GM23338 (cell line): ENCODE results near the gene ZNF324. TPM values are rescaled to one million over a fixed set of nuclear protein-coding genes. Genes with fewer than 3 reads are reported as not detected.

Experiments used
- ATAC-seq: fragments of 200-7000 bp; cut with Tn5 transposase; 3 replicates; pipeline ENCODE4 v1.9.1; 2020
- DNase-seq: peaks from one replicate; pipeline ENCODE4 v3.0.0-alpha.2; 2015; ENCODE audit warnings: low spot score
- H2AFZ ChIP-seq: fragments of 200-600 bp; sonication (generic); 2 replicates; pipeline ENCODE4 v1.8.0; 2016; ENCODE audit warnings: antibody characterized with exemption, mild to moderate bottlenecking, moderate library complexity
- H3F3A ChIP-seq: fragments of 200-600 bp; sonication (generic); replicated peaks from 2 replicates; pipeline ENCODE4 v1.8.0; 2017; ENCODE audit warnings: antibody characterized with exemption, mixed run types, low read depth
- H3K27ac ChIP-seq: fragments of 200-600 bp; sonication (generic); 2 replicates; pipeline ENCODE4 v1.6.1; 2016; ENCODE audit warnings: low read depth
- H3K27me3 ChIP-seq: fragments of 200-600 bp; sonication (generic); 2 replicates; pipeline ENCODE4 v1.8.0; 2016; ENCODE audit warnings: mild to moderate bottlenecking, mixed run types, moderate library complexity; ENCODE audit not compliant: insufficient read depth
- H3K36me3 ChIP-seq: fragments of 200-600 bp; sonication (generic); 2 replicates; pipeline ENCODE4 v1.8.0; 2016; ENCODE audit warnings: mild to moderate bottlenecking; ENCODE audit not compliant: insufficient read depth
- H3K4me1 ChIP-seq: fragments of 200-600 bp; sonication (generic); 2 replicates; pipeline ENCODE4 v1.8.0; 2016; ENCODE audit warnings: mild to moderate bottlenecking, moderate library complexity; ENCODE audit not compliant: insufficient read depth
- H3K4me2 ChIP-seq: fragments of 200-600 bp; sonication (generic); 2 replicates; pipeline ENCODE4 v1.7.1; 2017; ENCODE audit warnings: mixed run types
- H3K4me3 ChIP-seq: fragments of 200-600 bp; sonication (generic); 2 replicates; pipeline ENCODE4 v1.6.1; 2016; ENCODE audit warnings: mixed run types
- H3K79me2 ChIP-seq: fragments of 200-600 bp; sonication (generic); replicated peaks from 2 replicates; pipeline ENCODE4 v1.8.0; 2017; ENCODE audit warnings: mild to moderate bottlenecking; ENCODE audit not compliant: insufficient read depth
- H3K9me2 ChIP-seq: fragments of 200-600 bp; sonication (generic); 2 replicates; pipeline ENCODE4 v1.8.0; 2017; ENCODE audit not compliant: insufficient read depth
- H4K20me1 ChIP-seq: fragments of 200-600 bp; sonication (generic); replicated peaks from 2 replicates; pipeline ENCODE4 v1.8.0; 2017; ENCODE audit warnings: mild to moderate bottlenecking; ENCODE audit not compliant: insufficient read depth
- H3K27ac Mint-ChIP-seq: 2 replicates; pipeline ENCODE4 v1.8.0; 2020; ENCODE audit warnings: inconsistent platforms, mild to moderate bottlenecking, moderate library complexity, mixed read lengths
- H3K27me3 Mint-ChIP-seq: 3 replicates; pipeline ENCODE4 v1.8.0; 2022; ENCODE audit warnings: low read depth, mild to moderate bottlenecking, moderate library complexity, mixed read lengths, inconsistent platforms; ENCODE audit not compliant: insufficient read depth, poor library complexity
- H3K36me3 Mint-ChIP-seq: 3 replicates; pipeline ENCODE4 v1.8.0; 2021; ENCODE audit warnings: low read depth, mild to moderate bottlenecking, inconsistent platforms, moderate library complexity, mixed read lengths
- H3K4me1 Mint-ChIP-seq: 3 replicates; pipeline ENCODE4 v1.8.0; 2020; ENCODE audit warnings: mild to moderate bottlenecking, inconsistent platforms, mixed read lengths
- H3K4me3 Mint-ChIP-seq: 3 replicates; pipeline ENCODE4 v1.8.0; 2021; ENCODE audit warnings: moderate library complexity, mild to moderate bottlenecking, inconsistent platforms, mixed read lengths
- H3K9me3 Mint-ChIP-seq: 3 replicates; pipeline ENCODE4 v1.8.0; 2020; ENCODE audit warnings: moderate library complexity, mild to moderate bottlenecking, inconsistent platforms, mixed read lengths
- CREB1 ChIP-seq: fragments of 250-450 bp; sonication (Bioruptor Pico); IDR thresholded peaks from 2 replicates; pipeline ENCODE4 v1.5.0; 2020; ENCODE audit warnings: low read depth, mild to moderate bottlenecking, moderate library complexity
- EZH2 ChIP-seq: fragments of 200-600 bp; sonication (generic); IDR thresholded peaks from one replicate; pipeline ENCODE4 v1.8.0; 2017; ENCODE audit warnings: antibody characterized with exemption, mild to moderate bottlenecking, low read depth; ENCODE audit not compliant: unreplicated experiment
- EZH2phosphoT487 ChIP-seq: fragments of 200-600 bp; sonication (generic); IDR thresholded peaks from one replicate; pipeline ENCODE4 v1.8.1; 2018; ENCODE audit warnings: antibody characterized with exemption; ENCODE audit not compliant: unreplicated experiment
- JUNB ChIP-seq: IDR thresholded peaks from one replicate; pipeline ENCODE4 v1.6.1; 2016; ENCODE audit warnings: antibody characterized with exemption; ENCODE audit not compliant: unreplicated experiment
- NANOG ChIP-seq: IDR thresholded peaks from 2 replicates; pipeline ENCODE4 v1.6.1; 2016; ENCODE audit warnings: antibody characterized with exemption, borderline replicate concordance
- POLR2AphosphoS5 ChIP-seq: IDR thresholded peaks from 2 replicates; pipeline ENCODE4 v1.6.1; 2016; ENCODE audit warnings: antibody characterized with exemption, low read depth
- STAT1 ChIP-seq: IDR thresholded peaks from one replicate; pipeline ENCODE4 v1.6.1; 2016; ENCODE audit warnings: antibody characterized with exemption; ENCODE audit not compliant: unreplicated experiment
- ZNF114 ChIP-seq: fragments of 250-450 bp; sonication (Bioruptor Pico); IDR thresholded peaks from 2 replicates; pipeline ENCODE4 v1.5.0; 2020; ENCODE audit warnings: mild to moderate bottlenecking, moderate library complexity
- ZNF331 ChIP-seq: fragments of 250-450 bp; sonication (Bioruptor Pico); IDR thresholded peaks from 2 replicates; pipeline ENCODE4 v1.5.0; 2020; ENCODE audit warnings: low read depth, mild to moderate bottlenecking, moderate library complexity
- polyA plus RNA-seq: library from polyadenylated mRNA; unstranded; fragments of >200 nt; fragmentation: Nextera tagmentation; extraction: Ambion mirVana; gene quantifications from 2 replicates; pipeline ENCODE4 v1.2.1, GENCODE V29; 2016
- total RNA-seq: library from RNA; depleted of rRNA; stranded (reverse); fragments of >200 nt; shearing (Covaris generic); gene quantifications from 2 replicates; pipeline ENCODE4 v1.2.3, GENCODE V29; 2014
- TF ChIP-seq, protein P1 (sequence below), 2 experiments: fragments of 200-600 bp in 1 of 2; sonication (generic) in 1 of 2; conservative IDR thresholded peaks; 2 replicates each; pipeline versions ENCODE4 v1.5.1 to v1.6.1; 2016 to 2017; ENCODE audit warnings: antibody characterized with exemption in 2 of 2, low read depth in 2 of 2, mild to moderate bottlenecking in 2 of 2, moderate library complexity in 1 of 2
- TF ChIP-seq, protein P2 (sequence below): IDR thresholded peaks from one replicate; pipeline ENCODE4 v1.6.1; 2018; ENCODE audit warnings: antibody characterized with exemption; ENCODE audit not compliant: unreplicated experiment
- TF ChIP-seq, protein P3 (sequence below): IDR thresholded peaks from 2 replicates; pipeline ENCODE4 v1.6.1; 2016; ENCODE audit warnings: antibody characterized with exemption

Gene ZNF324
- total and polyA plus RNA-seq, 2 experiments from 2014 or later = 3.9 to 15.0 TPM

DNA sequence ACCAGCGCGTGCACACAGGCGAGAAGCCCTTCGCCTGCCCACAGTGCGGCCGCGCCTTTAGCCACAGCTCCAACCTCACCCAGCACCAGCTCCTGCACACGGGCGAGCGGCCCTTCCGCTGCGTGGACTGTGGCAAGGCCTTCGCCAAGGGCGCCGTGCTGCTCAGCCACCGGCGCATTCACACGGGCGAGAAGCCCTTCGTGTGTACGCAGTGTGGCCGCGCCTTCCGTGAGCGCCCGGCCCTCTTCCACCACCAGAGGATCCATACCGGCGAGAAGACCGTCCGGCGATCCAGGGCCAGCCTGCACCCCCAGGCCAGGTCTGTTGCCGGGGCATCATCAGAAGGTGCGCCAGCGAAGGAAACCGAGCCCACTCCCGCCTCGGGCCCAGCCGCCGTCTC is 4.9 kb downstream of the ZNF324 start (continued):
- TF ChIP-seq, protein P1, sequence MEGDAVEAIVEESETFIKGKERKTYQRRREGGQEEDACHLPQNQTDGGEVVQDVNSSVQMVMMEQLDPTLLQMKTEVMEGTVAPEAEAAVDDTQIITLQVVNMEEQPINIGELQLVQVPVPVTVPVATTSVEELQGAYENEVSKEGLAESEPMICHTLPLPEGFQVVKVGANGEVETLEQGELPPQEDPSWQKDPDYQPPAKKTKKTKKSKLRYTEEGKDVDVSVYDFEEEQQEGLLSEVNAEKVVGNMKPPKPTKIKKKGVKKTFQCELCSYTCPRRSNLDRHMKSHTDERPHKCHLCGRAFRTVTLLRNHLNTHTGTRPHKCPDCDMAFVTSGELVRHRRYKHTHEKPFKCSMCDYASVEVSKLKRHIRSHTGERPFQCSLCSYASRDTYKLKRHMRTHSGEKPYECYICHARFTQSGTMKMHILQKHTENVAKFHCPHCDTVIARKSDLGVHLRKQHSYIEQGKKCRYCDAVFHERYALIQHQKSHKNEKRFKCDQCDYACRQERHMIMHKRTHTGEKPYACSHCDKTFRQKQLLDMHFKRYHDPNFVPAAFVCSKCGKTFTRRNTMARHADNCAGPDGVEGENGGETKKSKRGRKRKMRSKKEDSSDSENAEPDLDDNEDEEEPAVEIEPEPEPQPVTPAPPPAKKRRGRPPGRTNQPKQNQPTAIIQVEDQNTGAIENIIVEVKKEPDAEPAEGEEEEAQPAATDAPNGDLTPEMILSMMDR (conservative IDR thresholded peaks at IDR 0.05; ENCODE audit: low read depth in 2 of 2) = no peak
- no peak for TF ChIP-seq NANOG

DNA sequence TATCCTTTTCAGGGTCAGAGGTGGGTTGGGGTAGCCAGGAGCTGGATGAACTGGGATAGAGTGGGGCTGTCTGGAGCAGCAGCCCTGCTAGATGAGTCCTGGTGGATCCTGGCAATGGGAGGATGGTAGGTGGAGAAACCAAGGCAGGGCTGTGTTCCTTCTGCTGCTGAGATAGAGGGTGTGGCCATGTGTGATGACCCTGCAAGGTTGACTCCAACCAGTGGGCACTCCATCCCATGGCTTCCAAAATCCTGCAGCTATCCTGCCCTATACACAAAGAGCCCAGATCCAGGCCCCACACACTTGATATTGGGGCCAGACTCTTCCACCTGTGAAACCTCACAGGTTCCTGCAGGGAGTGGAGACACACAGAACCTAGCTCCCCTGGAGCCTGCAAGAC is 6.9 kb downstream of the ZNF324 start:
- Histone ChIP-seq H3K27me3 (no peaks in the 10 kb centered on the region), H3K27ac (no peak overlapping the region), H3K9me2 (no peaks in the 10 kb centered on the region), H3K79me2 (no peaks in the 10 kb centered on the region), H3K4me3 (no peak overlapping the region), H3K36me3 (no peaks in the 10 kb centered on the region), H2AFZ (no peak overlapping the region), H3K4me2 (no peak overlapping the region), H4K20me1 (no peaks in the 10 kb centered on the region), H3K4me1 (peaks cover 4% of the 10 kb centered on the region; the same call in 1 of the 2 replicates), H3F3A (peaks cover 13% of the 10 kb centered on the region)
- H3K27ac Mint-ChIP-seq = no peak overlapping the region
- H3K4me3 Mint-ChIP-seq = no peak overlapping the region; the same call in 2 of the 3 replicates
- peaks cover 26% of the 10 kb centered on the region for H3K27me3 Mint-ChIP-seq
- DNase-seq (no peak), ATAC-seq (no peak)
- H3K36me3 Mint-ChIP-seq = peaks cover 17% of the 10 kb centered on the region
- no peaks in the 10 kb centered on the region for H3K9me3 Mint-ChIP-seq
- peaks cover 11% of the 10 kb centered on the region for H3K4me1 Mint-ChIP-seq
- TF ChIP-seq ZNF114 (CRISPR knock-in tag) (no peak), STAT1 (no peak), CREB1 (CRISPR knock-in tag) (no peak), POLR2AphosphoS5 (no peak), NANOG (no peak), EZH2phosphoT487 (no peak), ZNF331 (CRISPR knock-in tag) (no peak), EZH2 (no peak), JUNB (no peak)
- TF ChIP-seq, protein P1 (conservative IDR thresholded peaks at IDR 0.05; ENCODE audit: low read depth in 2 of 2) = no peak
- TF ChIP-seq, protein P2, sequence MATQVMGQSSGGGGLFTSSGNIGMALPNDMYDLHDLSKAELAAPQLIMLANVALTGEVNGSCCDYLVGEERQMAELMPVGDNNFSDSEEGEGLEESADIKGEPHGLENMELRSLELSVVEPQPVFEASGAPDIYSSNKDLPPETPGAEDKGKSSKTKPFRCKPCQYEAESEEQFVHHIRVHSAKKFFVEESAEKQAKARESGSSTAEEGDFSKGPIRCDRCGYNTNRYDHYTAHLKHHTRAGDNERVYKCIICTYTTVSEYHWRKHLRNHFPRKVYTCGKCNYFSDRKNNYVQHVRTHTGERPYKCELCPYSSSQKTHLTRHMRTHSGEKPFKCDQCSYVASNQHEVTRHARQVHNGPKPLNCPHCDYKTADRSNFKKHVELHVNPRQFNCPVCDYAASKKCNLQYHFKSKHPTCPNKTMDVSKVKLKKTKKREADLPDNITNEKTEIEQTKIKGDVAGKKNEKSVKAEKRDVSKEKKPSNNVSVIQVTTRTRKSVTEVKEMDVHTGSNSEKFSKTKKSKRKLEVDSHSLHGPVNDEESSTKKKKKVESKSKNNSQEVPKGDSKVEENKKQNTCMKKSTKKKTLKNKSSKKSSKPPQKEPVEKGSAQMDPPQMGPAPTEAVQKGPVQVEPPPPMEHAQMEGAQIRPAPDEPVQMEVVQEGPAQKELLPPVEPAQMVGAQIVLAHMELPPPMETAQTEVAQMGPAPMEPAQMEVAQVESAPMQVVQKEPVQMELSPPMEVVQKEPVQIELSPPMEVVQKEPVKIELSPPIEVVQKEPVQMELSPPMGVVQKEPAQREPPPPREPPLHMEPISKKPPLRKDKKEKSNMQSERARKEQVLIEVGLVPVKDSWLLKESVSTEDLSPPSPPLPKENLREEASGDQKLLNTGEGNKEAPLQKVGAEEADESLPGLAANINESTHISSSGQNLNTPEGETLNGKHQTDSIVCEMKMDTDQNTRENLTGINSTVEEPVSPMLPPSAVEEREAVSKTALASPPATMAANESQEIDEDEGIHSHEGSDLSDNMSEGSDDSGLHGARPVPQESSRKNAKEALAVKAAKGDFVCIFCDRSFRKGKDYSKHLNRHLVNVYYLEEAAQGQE = no peak
- TF ChIP-seq, protein P3, sequence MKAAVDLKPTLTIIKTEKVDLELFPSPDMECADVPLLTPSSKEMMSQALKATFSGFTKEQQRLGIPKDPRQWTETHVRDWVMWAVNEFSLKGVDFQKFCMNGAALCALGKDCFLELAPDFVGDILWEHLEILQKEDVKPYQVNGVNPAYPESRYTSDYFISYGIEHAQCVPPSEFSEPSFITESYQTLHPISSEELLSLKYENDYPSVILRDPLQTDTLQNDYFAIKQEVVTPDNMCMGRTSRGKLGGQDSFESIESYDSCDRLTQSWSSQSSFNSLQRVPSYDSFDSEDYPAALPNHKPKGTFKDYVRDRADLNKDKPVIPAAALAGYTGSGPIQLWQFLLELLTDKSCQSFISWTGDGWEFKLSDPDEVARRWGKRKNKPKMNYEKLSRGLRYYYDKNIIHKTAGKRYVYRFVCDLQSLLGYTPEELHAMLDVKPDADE = no peak
